ENCODE measurements around the gene KLRF1.

- no peak for TF ChIP-seq CTCF (IDR thresholded peaks at IDR 0.05; ENCODE audit: low read depth, low read length)
- no peak for TF ChIP-seq EZH2phosphoT487 (IDR thresholded peaks at IDR 0.05; ENCODE audit: low read depth)
Observed at GRCh38 chr12:9858135-9858534, 30.9 kb downstream of the KLRF1 start.
